ENCODE results near the gene KRT1.

KRT1 gene

DNA sequence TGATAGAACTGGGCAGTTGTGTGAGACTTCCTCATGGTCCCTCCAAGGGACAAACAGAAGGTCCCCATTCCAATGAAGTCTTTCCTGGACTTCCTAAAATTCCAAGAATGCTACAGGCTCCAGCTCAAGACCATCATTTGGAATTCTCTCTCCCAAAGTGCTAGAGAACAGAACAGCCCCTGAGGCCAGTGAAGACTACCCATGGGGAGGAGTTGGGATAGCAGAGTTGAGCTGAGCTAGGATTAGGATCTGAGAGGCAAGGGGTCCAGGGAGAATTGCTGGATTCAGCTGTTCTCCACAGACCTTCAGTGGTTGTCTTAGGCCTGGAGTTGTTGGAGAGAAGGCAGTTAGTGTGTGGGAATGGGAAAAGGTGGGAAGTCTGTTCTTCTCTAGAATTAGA lies 10.8 kb downstream of the KRT1 start:
- TF ChIP-seq SUZ12 (IDR thresholded peaks at IDR 0.05; ENCODE audit: extremely low read depth, insufficient read depth, insufficient read length) (no peak), YY1 (IDR thresholded peaks at IDR 0.05; ENCODE audit: insufficient read depth, insufficient read length) (no peak), ZNF274 (IDR thresholded peaks at IDR 0.05; ENCODE audit: low read depth, low read length) (no peak)
- Histone ChIP-seq H3K36me3 (ENCODE audit: insufficient read depth, insufficient read length, low read length) (no peaks in the 10 kb centered on the region), H3K4me3 (ENCODE audit: insufficient read length, low read depth) (no peak overlapping the region), H3K27me3 (ENCODE audit: insufficient read depth, insufficient read length) (no peaks in the 10 kb centered on the region), H3K9me3 (ENCODE audit: insufficient read depth, low read length) (no peaks in the 10 kb centered on the region), H3K4me1 (ENCODE audit: insufficient read depth, insufficient read length) (no peaks in the 10 kb centered on the region), H3K9ac (ENCODE audit: insufficient read length, low read depth) (no peak overlapping the region)
- DNase-seq (ENCODE audit: low read depth, low spot score), result no peak

- TF ChIP-seq ZNF274 (IDR thresholded peaks at IDR 0.05; ENCODE audit: low read depth, low read length), result no peak
- TF ChIP-seq SUZ12 (IDR thresholded peaks at IDR 0.05; ENCODE audit: extremely low read depth, insufficient read depth, insufficient read length), result no peak
- TF ChIP-seq YY1 (IDR thresholded peaks at IDR 0.05; ENCODE audit: insufficient read depth, insufficient read length), result no peak
- H3K9ac ChIP-seq (ENCODE audit: insufficient read length, low read depth), result no peak overlapping the region
- no peaks in the 10 kb centered on the region for H3K27me3 ChIP-seq (ENCODE audit: insufficient read depth, insufficient read length)
- no peak overlapping the region for H3K4me3 ChIP-seq (ENCODE audit: insufficient read length, low read depth)
- DNase-seq (ENCODE audit: low read depth, low spot score), result no peak
- H3K4me1 ChIP-seq (ENCODE audit: insufficient read depth, insufficient read length), result no peaks in the 10 kb centered on the region
- H3K9me3 ChIP-seq (ENCODE audit: insufficient read depth, low read length), result no peaks in the 10 kb centered on the region
- H3K36me3 ChIP-seq (ENCODE audit: insufficient read depth, insufficient read length, low read length), result no peaks in the 10 kb centered on the region
These were observed 12.3 kb downstream of the KRT1 start for GRCh38 chr12:52667931-52668330.

DNA sequence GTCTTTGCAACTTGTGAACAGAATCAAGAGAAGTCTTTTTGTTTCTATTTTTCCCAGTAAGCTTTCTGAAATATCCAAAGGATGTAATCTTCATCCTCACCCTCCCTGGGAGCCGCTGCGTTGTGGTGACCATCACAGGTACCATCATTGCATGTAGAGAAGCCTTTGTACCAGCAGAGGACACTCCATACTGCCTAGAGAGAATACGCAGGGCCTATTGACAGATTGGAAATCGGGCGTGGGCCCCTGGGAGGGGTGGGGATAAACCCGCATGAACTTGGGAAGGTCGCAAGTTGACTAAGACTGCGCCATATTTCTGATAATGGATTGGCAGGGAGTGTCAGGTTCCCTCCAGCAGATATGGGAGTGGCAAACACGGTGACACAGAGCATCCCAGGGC lies 12.7 kb downstream of the KRT1 start:
- H3K9me3 ChIP-seq (ENCODE audit: insufficient read depth, low read length), result no peaks in the 10 kb centered on the region
- no peaks in the 10 kb centered on the region for H3K36me3 ChIP-seq (ENCODE audit: insufficient read depth, insufficient read length, low read length)
- no peak for DNase-seq (ENCODE audit: low read depth, low spot score)
- no peak overlapping the region for H3K4me3 ChIP-seq (ENCODE audit: insufficient read length, low read depth)
- H3K27me3 ChIP-seq (ENCODE audit: insufficient read depth, insufficient read length), result no peaks in the 10 kb centered on the region
- H3K4me1 ChIP-seq (ENCODE audit: insufficient read depth, insufficient read length), result no peaks in the 10 kb centered on the region
- no peak overlapping the region for H3K9ac ChIP-seq (ENCODE audit: insufficient read length, low read depth)
- TF ChIP-seq YY1 (IDR thresholded peaks at IDR 0.05; ENCODE audit: insufficient read depth, insufficient read length), result no peak
- no peak for TF ChIP-seq ZNF274 (IDR thresholded peaks at IDR 0.05; ENCODE audit: low read depth, low read length)
- TF ChIP-seq SUZ12 (IDR thresholded peaks at IDR 0.05; ENCODE audit: extremely low read depth, insufficient read depth, insufficient read length), result no peak

DNA sequence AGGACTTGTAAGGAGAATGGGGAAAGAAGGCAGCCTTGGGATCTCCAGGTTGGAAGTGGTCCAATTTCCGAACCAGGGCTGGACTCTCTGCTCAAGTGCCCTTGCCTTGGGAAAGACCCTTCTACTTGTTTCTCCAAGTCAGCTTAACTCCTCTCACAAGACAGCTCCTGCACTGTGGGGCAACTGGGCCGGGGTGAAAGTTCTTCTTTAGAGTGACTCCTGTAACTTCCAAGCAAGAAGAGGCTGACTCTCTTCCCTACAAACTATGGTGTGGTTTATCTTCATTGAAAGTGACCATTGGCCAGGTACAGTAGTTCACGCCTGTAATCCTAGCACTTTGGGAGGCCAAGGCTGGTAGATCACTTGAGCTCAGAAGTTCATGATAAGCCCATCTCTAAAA lies 13.7 kb downstream of the KRT1 start:
- no peaks in the 10 kb centered on the region for H3K27me3 ChIP-seq (ENCODE audit: insufficient read depth, insufficient read length)
- no peak for TF ChIP-seq ZNF274 (IDR thresholded peaks at IDR 0.05; ENCODE audit: low read depth, low read length)
- no peaks in the 10 kb centered on the region for H3K9me3 ChIP-seq (ENCODE audit: insufficient read depth, low read length)
- DNase-seq (ENCODE audit: low read depth, low spot score), result no peak
- no peaks in the 10 kb centered on the region for H3K36me3 ChIP-seq (ENCODE audit: insufficient read depth, insufficient read length, low read length)
- no peak overlapping the region for H3K9ac ChIP-seq (ENCODE audit: insufficient read length, low read depth)
- H3K4me3 ChIP-seq (ENCODE audit: insufficient read length, low read depth), result no peak overlapping the region
- no peaks in the 10 kb centered on the region for H3K4me1 ChIP-seq (ENCODE audit: insufficient read depth, insufficient read length)

DNA sequence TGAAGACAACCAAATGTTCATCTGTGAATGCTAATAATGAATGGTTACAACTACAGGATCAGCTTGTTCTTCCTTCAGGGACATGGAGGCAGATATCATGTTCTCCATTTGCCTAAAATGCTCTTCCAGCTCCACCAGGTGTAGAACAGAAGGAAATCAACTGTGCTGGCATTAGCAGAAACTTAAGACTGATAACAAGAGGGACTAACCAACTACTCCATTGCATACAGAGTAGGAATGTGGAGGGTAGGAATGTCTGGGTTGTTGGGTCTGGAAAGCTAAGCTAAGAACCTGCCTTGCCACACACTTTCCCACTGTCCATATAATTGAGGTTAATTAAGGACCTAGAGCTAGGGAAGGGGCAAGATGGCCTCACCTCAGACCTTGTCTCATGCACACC lies 16.8 kb downstream of the KRT1 start:
- Histone ChIP-seq H3K9me3 (ENCODE audit: insufficient read depth, low read length) (no peaks in the 10 kb centered on the region), H3K4me3 (ENCODE audit: insufficient read length, low read depth) (no peak overlapping the region), H3K9ac (ENCODE audit: insufficient read length, low read depth) (no peak overlapping the region), H3K4me1 (ENCODE audit: insufficient read depth, insufficient read length) (no peaks in the 10 kb centered on the region), H3K36me3 (ENCODE audit: insufficient read depth, insufficient read length, low read length) (no peaks in the 10 kb centered on the region), H3K27me3 (ENCODE audit: insufficient read depth, insufficient read length) (no peaks in the 10 kb centered on the region)
- TF ChIP-seq ZNF274 (IDR thresholded peaks at IDR 0.05; ENCODE audit: low read depth, low read length) (no peak), YY1 (IDR thresholded peaks at IDR 0.05; ENCODE audit: insufficient read depth, insufficient read length) (no peak), SUZ12 (IDR thresholded peaks at IDR 0.05; ENCODE audit: extremely low read depth, insufficient read depth, insufficient read length) (no peak)
- no peak for DNase-seq (ENCODE audit: low read depth, low spot score)

DNA sequence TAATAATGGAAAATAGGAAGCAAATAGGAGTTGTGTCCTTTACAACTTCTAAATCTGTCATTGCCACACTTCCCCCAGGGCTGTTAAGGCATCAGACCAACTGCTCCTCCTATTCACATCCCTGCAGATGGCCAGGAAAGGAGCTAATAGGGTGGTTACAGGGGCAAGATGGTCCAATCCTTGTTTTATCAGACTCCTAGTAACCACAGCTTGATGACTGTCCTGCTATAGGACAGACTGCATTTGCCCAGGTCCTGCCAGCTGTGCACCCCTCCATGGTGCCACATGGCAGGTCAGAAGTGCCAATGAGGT lies 17.3 kb downstream of the KRT1 start:
- no peak overlapping the region for H3K9ac ChIP-seq (ENCODE audit: insufficient read length, low read depth)
- no peaks in the 10 kb centered on the region for H3K9me3 ChIP-seq (ENCODE audit: insufficient read depth, low read length)
- no peak for TF ChIP-seq SUZ12 (IDR thresholded peaks at IDR 0.05; ENCODE audit: extremely low read depth, insufficient read depth, insufficient read length)
- TF ChIP-seq ZNF274 (IDR thresholded peaks at IDR 0.05; ENCODE audit: low read depth, low read length), result no peak
- no peak for TF ChIP-seq YY1 (IDR thresholded peaks at IDR 0.05; ENCODE audit: insufficient read depth, insufficient read length)
- H3K27me3 ChIP-seq (ENCODE audit: insufficient read depth, insufficient read length), result no peaks in the 10 kb centered on the region
- H3K4me1 ChIP-seq (ENCODE audit: insufficient read depth, insufficient read length), result no peaks in the 10 kb centered on the region
- no peak overlapping the region for H3K4me3 ChIP-seq (ENCODE audit: insufficient read length, low read depth)
- H3K36me3 ChIP-seq (ENCODE audit: insufficient read depth, insufficient read length, low read length), result no peaks in the 10 kb centered on the region
- DNase-seq (ENCODE audit: low read depth, low spot score), result no peak

- H3K4me1 ChIP-seq (ENCODE audit: insufficient read depth, insufficient read length), result no peaks in the 10 kb centered on the region
- H3K4me3 ChIP-seq (ENCODE audit: insufficient read length, low read depth), result no peak overlapping the region
- no peaks in the 10 kb centered on the region for H3K36me3 ChIP-seq (ENCODE audit: insufficient read depth, insufficient read length, low read length)
- H3K9me3 ChIP-seq (ENCODE audit: insufficient read depth, low read length), result no peaks in the 10 kb centered on the region
- no peaks in the 10 kb centered on the region for H3K27me3 ChIP-seq (ENCODE audit: insufficient read depth, insufficient read length)
- no peak for DNase-seq (ENCODE audit: low read depth, low spot score)
- TF ChIP-seq ZNF274 (IDR thresholded peaks at IDR 0.05; ENCODE audit: low read depth, low read length) (no peak), YY1 (IDR thresholded peaks at IDR 0.05; ENCODE audit: insufficient read depth, insufficient read length) (no peak), SUZ12 (IDR thresholded peaks at IDR 0.05; ENCODE audit: extremely low read depth, insufficient read depth, insufficient read length) (no peak)
- no peak overlapping the region for H3K9ac ChIP-seq (ENCODE audit: insufficient read length, low read depth)
These were observed 17.9 kb downstream of the KRT1 start for GRCh38 chr12:52662093-52662917.
